GM18870 (cell line): ENCODE results near the gene TCTN1.
"Not testable (repeated sequence)": the region's sequence is repeated elsewhere in the genome, so short reads cannot be mapped to it uniquely, and the experiment has no call there.

Source experiments
- ATAC-seq: cut with Tn5 transposase; IDR thresholded peaks from one replicate; pipeline ENCODE4 v1.9.1; 2021; ENCODE audit warnings: moderate library complexity; ENCODE audit not compliant: unreplicated experiment

Gene TCTN1

DNA sequence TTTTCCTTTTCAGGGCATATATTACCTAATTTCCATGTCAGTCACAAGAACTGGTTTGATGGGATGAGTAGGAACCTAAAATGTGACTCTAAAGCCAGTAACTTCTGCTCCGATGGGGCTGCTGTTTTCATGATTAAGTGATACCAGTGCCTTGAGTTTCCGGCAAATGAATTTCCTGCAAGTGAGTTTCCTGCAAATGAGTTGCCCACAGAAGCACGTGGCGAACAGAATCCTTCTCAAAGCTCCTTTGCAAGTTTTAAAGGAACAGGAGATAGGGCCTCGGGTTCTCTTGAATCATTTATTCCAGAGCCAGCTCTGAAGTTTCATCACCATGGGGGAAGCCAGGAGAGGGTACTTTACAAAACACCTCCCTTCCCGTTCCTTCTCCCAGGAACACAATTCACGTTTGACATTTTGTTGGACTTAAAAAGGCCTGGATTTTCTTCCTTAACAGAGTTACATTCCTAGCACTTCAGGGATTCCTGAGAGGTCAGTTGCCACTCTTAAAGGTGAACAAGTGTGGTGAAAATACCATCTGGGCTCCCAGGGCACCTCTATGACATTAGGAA lies 28.6 kb upstream of the TCTN1 start:
- ATAC-seq = no peak

DNA sequence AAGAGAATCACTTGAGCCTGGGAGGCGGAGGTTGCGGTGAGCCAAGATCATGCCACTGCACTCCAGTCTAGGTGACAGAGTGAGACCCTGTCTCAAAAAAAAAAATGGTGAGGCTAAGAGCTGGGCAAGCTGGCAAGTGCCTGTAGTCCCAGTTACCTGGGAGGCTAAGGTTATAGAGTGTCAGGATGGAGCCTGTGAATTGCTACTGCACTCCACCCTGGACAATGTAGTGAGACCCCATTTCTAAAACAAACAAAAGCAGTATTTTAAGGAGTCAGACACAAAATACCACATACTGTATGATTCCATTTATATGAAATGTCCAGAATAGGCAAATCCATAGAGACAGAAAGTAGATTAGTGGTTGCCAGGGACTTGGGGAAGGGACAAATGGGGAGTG lies 26.8 kb upstream of the TCTN1 start:
- not testable (repeated sequence) for ATAC-seq

DNA sequence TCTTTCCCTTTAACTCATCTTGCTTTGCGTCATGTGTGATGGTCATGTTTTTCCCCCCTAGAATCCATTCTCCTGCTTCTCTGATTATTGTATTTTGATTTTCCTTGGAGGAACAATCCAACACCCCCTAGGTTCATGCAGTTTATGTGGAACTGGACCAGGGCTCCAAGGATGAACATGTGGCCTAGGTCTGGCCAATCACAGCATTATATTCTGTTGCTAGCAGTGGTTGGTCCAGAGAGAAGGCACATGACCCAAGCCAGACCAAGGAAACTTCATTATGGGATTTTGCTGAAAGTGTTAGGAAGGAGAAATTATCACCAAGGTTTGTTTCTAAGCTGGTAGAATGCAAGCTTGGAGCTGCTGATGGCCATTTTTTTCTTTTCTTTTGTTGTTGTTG lies 23.9 kb upstream of the TCTN1 start:
- ATAC-seq = no peak

DNA sequence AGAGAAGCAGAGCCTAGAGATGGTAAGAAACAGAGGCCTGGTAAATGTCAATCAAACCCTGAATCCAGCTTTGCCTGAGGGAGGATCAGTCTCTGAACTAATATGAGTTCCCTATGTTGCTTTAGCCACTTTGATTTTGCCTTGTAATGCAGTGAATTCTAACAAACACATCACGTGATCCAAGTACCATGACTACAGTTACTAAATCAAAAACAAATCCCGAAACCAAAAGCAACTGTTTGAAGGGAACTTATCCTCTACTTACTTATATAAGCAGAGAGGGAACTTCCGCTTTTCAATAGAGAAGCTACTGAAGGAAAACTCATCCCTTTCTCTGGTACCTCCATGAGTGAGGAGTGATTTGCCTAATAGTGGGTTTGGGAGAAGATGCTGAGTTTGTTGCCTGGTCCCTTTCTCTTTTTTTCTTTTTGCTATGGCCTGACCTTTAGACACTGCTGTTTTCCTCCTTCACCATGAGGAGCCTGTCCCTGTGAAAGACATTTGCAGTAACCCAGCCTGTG lies 23.1 kb upstream of the TCTN1 start:
- ATAC-seq = peak; percentile 70

DNA sequence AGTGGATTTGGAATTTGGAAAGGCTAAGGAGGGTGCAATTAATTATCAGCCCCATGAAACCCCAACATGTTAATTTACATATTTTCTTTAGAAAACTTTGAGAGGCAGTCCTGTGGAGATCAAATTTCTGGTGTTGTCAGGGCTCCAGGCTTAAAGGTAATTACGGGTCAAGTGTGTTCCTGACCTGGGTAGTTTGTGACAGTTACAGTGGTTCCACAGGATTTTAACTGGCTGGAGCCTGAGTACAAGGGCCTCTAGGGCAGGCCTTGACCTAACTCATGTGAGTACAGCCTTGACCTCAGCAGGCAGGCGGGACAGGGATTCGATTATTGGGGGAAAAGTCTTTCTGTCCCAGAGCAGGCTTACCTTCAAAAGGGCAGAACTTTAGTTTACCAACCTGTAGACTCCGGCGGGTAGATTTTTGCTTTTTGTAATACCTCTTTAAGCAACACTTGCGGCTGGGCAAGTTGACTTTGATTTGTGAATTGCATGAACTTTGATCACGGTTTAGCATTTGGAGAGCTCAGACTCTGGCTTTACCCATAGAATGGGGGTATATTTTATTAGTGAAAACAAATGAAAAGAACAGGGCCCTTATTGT lies 22.4 kb upstream of the TCTN1 start:
- ATAC-seq = no peak

DNA sequence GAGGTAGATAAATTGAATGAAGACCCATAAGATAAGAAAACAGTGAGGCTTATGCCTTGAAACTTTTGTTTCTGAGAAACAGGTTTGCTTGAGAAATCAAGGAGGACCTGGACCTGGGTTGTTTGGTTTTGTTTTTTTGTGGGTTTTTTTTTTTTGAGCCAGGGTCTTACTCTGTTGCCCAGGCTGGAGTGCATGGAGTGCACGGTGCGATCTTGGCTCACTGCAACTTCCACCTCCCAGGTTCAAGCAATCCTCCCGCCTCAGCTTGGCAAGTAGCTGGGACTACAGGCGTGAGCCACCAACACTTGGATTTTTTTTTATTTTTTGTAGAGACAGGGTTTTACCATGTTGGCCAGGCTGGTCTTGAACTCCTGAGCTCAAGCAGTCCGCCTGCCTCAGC lies 21.9 kb upstream of the TCTN1 start:
- no peak for ATAC-seq

DNA sequence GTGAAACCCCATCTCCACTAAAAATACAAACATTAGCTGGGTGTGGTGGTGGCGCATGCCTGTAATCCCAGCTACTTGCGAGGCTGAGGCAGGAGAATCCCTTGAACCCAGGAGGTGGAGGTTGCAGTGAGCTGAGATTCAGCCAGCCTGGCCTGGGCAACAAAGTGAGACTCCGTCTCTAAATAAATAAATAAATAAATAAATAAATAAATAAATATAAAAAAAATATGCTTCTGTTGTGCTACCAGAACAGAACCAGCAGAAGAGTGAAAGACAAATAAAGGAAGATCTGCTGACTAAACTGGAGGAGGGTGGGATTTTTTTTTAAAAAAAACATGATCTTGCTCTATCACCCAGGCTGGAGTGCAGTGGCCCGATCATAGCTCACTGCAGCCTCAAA lies 21.0 kb upstream of the TCTN1 start:
- ATAC-seq = not testable (repeated sequence)

DNA sequence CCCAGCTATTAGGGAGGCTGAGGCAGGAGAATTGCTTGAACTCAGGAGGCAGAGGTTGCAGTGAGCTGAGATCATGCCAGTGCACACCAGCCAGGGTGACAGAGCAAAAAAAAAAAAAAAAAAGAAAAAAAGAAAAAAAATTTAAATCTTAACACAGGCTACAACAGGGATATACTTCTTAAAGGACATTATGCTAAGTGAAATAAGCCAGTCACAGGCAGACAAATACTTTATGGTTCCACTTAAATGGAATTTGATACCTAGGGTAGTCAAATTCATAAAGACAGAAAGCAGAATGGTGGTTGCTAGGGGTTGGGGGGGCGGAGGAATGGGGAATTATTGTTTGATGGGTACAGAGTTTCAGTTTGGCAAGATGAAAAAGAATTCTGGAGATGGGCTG lies 16.0 kb upstream of the TCTN1 start:
- no peak for ATAC-seq

DNA sequence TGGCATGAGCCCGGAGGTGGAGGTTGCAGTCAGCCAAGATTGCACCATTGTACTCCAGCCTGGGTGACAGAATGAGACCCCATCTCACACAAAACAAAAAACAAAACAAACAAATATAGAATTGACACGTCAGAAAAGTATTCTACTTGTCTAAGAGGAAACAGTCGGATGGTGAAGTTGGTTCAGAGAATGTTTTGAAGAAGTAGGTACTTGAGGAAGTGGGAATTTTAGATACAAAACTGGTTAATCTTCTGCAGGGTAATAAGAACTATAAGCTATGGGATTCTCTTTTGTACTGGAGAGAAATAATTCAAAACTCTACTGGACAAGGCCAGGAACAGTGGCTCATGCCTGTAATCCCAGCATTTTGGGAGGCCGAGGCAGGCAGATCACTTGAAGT lies 14.6 kb upstream of the TCTN1 start:
- no peak for ATAC-seq

DNA sequence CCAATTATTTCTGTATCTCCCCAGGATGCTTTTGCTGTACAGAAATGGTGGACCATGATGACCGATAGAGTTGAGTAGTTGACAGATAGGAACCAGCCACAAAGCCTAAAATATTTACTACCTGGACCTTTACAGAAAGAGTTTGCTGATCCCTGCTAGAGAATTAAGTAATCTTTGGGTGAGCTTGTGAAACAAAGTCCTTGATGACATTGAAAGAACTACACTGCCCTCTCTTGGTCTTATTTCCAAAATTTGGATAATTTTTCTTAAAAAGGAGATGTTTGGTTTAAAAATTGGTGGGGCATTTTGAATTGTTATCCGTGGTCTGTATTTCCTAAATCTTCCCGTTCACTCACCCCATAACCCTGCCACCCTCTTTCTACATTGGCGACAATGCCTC lies 13.7 kb upstream of the TCTN1 start:
- ATAC-seq = no peak

DNA sequence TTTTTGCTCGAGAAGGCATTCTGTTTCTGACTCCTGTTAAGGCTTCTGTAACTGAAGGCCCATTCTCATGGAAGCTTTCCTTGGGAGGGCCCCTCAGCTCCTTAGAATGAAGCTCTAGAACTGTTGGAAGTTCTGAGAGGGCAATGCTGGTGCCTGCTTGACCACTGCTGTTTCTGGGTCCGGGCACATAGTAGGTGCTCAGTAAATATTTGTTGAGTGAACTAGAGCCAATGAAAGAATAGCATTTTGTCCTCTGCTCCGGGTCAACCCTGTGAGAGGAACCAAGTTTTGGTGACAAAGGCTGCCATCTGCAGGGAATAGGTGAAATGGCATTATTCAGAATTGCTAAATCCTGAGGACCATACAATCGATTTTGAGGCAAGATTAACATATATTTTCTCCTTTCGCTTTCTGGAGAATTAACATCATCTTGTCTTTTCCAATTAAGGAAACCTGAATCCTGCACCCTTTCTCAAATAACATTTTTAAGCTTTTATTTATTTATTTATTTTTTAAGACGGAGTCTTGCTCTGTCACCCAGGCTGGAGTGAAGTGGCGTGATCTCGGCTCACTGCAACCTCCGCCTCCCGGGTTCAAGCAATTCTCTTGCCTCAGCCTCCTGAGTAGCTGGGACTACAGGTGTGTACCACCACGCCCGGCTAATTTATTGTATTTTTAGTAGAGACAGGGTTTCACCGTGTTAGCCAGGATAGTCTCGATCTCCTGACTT lies 11.7 kb upstream of the TCTN1 start:
- ATAC-seq = not testable (repeated sequence)

DNA sequence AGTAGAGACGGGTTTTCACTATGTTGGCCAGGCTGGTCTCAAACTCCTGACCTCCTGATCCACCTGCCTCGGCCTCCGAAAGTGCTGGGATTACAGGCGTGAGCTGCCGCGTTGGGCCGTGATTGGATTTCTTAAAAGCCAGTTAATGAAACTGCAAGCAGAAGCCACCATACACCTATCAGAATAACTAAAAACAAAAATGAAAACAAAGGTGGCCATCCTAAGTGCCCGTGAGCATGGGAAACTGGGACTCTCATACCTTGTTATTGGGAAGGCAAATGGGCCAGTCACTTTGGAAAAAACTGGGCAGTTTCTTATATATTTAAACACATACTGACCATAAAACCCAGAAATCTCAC lies 7.7 kb upstream of the TCTN1 start:
- no peak for ATAC-seq

DNA sequence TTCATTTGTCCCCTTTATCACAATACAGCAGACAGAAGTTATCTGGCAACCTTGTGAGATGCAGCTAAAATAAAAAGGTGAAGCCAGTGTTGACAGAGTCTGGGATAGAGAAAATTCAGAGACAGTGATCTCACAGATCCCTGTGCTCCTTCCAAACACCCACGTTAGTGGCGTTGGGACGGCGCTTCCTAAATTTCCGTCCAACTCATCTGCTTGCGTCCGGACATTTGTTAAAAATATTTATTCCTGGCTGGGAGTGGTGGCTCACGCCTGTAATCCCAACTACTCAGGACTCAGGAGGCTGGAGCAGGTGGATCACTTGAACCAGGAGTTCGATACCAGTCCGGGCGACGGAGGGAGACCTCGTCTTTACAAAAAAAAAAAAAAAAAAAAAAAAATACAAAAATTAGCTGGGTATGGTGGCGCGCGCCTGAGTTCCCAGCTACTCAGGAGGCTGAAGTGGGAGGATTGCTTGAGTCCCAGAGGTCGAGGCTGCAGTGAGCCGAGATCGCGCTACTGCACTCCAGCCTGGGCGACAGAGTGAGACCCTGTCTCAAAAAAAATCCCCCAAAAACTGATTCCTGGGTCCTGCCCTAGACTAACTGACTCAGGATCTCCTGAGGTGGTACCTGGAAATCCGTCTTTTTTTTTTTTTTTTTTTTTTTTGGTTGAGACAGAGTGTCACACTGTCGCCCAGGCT lies 708 bp upstream of the TCTN1 start:
- no peak for ATAC-seq

DNA sequence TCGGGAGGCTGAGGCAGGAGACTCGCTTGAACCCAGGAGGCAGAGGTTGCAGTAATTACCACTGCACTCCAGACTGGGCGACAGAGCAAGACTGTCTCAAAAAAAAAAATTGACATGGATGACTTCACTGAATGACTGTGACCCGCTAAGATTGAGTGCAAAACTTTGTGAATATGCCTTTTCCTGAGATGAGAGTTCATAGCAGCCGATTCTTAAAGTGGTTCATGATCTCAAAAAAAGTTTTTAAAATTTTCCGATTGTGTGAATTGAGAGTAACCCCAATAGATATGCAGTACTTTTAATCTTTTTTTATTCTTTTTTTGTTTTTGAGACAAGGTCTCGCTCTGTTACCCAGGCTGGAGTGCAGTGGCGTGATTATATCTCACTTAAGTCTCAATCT lies 1.2 kb downstream of the TCTN1 start:
- no peak for ATAC-seq

DNA sequence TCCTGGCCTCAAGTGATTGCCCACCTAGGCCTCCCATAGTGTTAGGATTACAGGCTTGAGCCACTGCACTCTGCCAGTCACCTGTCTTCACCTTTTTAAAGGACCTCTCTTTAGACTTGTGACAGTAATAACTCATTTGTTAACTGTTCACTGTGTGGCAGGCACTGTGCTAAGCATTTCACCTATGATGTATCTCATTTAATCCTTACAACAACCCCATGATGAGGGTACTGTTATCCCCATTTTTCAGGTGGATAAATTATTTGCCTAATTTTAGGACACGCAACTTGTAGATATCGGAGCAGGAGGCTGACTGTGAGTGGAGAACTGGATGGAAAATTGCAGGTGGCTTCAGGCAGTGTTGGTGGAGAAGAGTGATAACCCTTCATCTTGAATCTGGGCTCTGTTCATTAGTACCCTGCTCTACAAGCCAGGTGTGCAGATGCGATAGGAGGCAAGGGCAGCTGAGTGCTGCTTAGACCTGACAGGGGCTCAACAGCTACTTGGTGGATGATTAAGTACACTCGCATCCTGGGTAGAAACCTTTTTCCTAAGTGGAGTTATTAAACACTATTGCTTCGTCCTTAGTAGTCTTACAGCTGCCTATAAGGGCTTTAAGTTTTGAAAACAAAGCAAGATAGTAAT lies 2.7 kb downstream of the TCTN1 start:
- ATAC-seq = no peak

DNA sequence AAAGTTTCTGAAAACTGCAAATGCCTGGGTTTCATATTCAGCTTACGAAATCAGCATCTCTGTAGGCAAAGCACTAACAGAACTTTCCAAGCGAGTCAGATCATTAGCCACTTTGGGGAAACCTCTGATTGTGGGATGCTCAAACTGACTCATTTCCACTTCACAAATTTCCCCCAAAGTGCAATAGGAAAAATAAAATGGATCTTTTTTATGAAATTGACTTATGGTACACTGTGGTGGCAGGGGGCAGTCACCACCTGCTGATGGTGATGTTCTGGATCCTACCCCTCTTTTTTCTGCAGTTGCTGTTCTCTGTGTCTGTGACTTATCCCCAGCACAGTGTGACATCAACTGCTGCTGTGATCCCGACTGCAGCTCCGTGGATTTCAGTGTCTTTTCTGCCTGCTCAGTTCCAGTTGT lies 5.6 kb downstream of the TCTN1 start:
- ATAC-seq = peak; percentile 43

DNA sequence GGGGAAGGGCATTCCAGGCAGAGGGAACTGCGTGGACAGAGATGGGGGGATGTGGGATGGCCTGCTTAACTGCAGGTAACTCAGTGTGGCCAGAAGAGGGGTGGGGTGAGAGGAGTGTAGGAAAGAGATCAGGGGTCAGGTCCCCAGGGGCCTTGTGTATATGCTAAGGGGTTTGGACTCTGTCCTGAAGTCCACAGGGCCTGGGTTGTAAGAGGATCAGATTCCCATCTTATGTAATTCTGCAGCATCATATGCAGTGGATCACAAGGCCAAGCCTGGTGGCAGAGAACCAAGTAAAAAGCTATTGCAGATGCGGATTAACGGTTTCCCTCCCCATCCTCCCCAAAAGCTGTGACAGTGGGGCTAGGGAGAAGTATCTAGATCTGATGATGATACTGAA lies 8.7 kb downstream of the TCTN1 start:
- ATAC-seq = no peak

DNA sequence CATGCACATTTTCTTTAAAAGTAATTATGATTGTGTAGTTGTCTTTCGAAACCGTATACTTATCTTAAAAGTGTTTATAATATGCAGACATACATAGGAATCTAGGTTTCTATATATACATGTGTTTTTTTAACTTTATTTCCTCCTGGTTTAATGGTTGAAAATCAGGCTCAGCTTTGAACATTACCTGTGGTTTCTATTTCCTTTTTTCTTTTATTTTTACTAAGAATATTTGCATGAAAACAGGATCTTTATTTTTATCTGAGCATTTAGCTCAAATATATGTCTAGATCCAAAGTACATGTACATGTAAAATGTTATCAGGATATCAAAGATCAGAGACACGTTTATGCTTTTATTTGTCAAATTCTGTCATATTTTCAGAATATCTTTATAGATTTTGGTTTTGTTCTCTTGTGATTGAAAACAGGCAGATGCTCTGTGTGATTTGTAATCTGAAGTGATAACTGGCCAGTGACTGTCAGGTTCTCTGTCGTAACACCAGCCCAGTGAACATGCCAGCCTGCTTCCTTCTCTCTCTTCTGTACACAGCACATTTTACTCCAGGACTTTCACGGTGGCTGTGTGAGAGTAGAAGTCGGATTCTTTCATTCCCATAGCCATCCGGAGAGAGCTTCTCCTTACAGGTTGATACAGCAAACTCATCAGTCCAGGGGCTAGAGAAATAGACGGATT lies 13.7 kb downstream of the TCTN1 start:
- no peak for ATAC-seq

DNA sequence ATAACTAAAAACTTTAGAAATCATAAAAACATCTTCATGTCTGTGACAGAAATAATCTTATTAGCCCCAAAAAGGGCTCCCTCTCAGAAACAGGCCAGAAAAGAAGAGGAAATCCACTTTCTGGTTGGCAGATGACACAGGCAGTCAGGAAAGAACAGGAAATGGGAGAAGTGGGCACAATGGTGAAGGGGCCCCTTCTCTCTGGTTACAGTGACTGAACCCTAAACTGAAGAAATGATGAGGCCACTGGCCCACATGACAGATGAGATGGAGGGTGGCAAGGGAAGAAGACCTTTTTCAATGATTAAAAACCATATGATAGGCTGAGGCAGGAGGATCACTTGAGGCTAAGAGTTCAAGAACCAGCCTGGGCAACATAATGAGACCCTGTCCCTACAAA lies 21.1 kb downstream of the TCTN1 start:
- no peak for ATAC-seq

DNA sequence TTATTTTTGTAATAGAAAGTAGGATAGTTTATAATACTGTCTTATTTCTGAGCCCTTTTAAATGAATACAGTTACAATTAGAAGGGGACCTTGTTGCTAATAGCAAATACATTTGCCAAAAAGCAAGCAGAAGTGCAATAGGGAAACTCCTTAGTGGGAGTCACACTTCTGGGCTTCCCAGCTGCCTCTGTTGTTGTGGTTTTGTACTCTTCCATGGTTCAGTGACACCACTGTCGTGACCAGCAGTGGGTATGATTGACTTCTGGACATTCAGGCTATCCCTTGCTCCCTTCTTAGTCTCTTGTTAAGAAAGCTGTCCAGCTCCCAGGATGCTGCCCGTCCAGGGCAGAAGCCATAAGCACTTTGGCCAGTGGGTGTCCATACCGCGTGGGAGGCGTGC lies 22.6 kb downstream of the TCTN1 start:
- no peak for ATAC-seq
